Kidney tubule cell (primary cell): ENCODE measurements around the gene ACOT8.

Experiments used
- DNase-seq: peaks from one replicate; pipeline ENCODE4 v3.0.0-alpha.2; 2018; ENCODE audit warnings: low spot score

ACOT8 gene

GRCh38 chr20:45792317-45793118 is 64.7 kb downstream of the ACOT8 start:
- DNase-seq: no peak
